Activated T-cell treated with anti-CD3 and anti-CD28 coated beads, Interleukin-2, amount 50 U/mL, for 1 hour (primary cell): Measurements from ENCODE around the gene ATP2B2.

Source experiments
- DNase-seq: peaks from one replicate; pipeline ENCODE4 v3.0.0-alpha.2; 2020

The ATP2B2 gene

DNA sequence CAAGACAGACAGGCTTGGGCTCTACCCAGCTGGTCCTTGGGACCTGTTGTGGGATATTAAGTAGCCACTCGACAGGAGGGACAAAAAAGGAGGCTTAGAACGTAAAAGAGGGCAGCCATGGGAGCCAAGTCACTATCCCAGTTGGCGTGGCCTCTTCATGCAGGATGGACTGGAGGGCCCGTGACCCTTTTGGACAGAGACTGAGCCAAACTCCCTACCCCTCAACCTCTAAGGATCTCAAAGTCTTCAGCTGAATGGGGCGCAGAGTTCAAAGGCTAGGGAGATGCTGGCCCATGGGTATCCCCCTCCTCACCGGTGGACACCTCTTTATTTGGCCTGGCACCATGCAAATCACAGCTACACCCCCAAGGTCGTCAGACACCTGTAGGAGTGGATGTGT lies 126.6 kb downstream of the ATP2B2 start:
- DNase-seq = no peak

GRCh38 chr3:10378246-10378645 lies 127.1 kb downstream of the ATP2B2 start:
- no peak for DNase-seq

- no peak for DNase-seq
Observed at GRCh38 chr3:10377148-10377725, 128.1 kb downstream of the ATP2B2 start.

GRCh38 chr3:10376353-10376752 lies 129.0 kb downstream of the ATP2B2 start:
- DNase-seq = no peak

- DNase-seq = no peak
Observed at GRCh38 chr3:10375296-10376053, 129.9 kb downstream of the ATP2B2 start.

GRCh38 chr3:10374311-10374710 lies 131.1 kb downstream of the ATP2B2 start:
- DNase-seq = no peak

GRCh38 chr3:10373686-10374261 lies 131.6 kb downstream of the ATP2B2 start:
- no peak for DNase-seq

- no peak for DNase-seq
Observed at GRCh38 chr3:10371789-10372188, 133.6 kb downstream of the ATP2B2 start.

- no peak for DNase-seq
Observed at GRCh38 chr3:10371167-10371566, 134.2 kb downstream of the ATP2B2 start.

- DNase-seq = no peak
Observed at GRCh38 chr3:10370429-10370828, 135.0 kb downstream of the ATP2B2 start.

- DNase-seq = no peak
Observed at GRCh38 chr3:10368512-10368911, 136.9 kb downstream of the ATP2B2 start.

- DNase-seq = no peak
Observed at GRCh38 chr3:10367506-10367905, 137.9 kb downstream of the ATP2B2 start.

DNA sequence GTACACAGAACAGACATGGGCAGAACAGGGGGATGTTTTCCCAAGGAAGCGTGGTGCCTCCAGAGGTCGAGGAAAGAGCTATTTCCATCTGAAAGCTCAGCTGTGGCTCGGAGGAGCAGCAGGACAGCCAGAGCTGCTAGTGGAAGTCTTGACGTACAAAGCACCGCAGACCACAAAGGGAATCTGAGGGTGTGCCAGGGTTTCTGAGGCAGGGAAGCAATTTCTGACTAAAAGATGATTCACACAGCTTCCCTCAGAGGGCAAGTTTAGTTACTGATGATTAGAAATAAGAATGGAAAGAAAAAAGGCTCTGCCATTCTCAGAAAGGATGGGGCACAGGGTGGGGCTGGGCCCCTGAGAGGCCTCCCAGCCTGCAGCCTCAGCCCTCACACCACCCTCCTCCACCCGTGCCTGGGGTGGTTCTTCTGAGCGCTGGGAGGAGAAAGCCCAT lies 138.7 kb downstream of the ATP2B2 start:
- DNase-seq = no peak

GRCh38 chr3:10365791-10366190 lies 139.6 kb downstream of the ATP2B2 start:
- no peak for DNase-seq

DNA sequence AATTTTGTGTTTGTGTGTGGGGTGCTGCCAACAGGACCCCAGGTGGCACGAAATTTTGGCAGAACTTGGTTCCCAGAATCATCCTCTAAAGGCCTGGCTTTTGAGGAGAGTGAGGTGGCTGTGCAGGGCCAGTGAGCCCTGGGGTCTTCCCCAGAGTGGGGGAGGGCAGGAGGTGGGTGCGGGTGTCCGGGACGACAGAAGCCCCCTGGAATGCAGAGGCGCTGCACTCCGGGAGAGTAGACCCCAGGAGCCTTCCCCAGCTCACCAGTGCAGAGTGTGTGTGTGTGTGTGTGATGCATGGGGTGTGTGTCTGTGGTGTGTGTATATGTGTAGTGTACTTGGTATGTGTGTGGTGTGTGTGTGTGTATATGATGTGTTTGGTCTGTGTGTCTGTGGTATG lies 140.1 kb downstream of the ATP2B2 start:
- DNase-seq = no peak

DNA sequence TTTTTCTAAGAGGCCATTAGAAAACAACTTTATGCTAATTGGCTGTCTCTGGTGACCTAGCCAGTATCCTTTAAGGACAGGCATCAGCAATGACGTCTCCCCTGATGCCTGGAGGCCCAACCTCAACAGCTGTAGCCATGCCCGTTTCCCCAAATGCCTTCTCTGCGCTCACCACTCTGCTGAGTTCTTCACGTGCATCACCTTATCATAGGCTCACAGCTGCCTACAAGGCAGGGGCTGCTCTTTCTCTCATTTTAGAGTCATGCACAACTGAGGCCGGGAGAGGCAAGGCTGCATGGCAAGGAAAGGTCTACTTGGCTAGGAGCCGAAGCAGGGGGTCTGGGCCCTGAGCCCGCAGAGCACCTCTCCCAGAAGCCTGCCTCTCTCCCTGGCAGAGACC lies 140.6 kb downstream of the ATP2B2 start:
- DNase-seq = no peak

DNA sequence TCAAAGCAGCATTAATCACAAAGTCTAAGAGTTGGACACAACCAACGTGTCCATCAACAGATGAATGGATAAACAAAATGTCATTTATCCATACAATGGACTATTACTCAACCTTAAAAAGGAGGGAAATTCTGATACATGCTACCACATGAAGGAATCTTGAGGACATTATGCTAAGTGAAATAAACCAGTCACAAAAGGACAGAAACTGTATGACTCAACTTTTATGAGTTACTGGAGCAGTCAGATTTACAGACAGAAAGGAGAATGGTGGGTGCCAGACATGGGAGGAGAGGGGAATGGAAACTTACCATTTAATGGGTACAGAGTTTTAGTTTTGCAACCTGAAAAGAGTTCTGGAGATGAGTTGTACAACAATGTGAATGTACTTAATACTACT lies 141.5 kb downstream of the ATP2B2 start:
- DNase-seq = no peak

GRCh38 chr3:10361375-10361774 lies 144.0 kb downstream of the ATP2B2 start:
- no peak for DNase-seq

GRCh38 chr3:10360478-10360877 lies 144.9 kb downstream of the ATP2B2 start:
- DNase-seq = no peak

DNA sequence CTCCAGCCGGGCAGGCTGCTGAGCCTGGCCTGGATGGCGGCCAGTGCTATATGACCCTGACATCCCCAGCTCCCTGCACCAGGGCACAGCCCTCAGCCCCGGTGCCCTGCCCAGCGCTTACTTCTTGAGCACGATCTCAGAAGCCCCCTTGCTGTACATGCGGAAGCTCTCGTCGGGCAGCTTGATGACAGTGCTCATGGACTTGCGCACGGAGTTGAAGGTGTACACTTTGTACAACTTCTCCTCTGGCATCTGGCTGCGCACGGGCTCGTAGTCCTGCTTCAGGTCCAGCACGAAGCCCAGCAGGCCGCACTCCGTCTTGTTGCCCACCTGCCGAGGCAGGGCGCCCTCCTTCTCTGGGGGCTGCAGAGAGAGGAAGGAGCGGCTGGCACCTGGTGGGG lies 145.6 kb downstream of the ATP2B2 start:
- no peak for DNase-seq

DNA sequence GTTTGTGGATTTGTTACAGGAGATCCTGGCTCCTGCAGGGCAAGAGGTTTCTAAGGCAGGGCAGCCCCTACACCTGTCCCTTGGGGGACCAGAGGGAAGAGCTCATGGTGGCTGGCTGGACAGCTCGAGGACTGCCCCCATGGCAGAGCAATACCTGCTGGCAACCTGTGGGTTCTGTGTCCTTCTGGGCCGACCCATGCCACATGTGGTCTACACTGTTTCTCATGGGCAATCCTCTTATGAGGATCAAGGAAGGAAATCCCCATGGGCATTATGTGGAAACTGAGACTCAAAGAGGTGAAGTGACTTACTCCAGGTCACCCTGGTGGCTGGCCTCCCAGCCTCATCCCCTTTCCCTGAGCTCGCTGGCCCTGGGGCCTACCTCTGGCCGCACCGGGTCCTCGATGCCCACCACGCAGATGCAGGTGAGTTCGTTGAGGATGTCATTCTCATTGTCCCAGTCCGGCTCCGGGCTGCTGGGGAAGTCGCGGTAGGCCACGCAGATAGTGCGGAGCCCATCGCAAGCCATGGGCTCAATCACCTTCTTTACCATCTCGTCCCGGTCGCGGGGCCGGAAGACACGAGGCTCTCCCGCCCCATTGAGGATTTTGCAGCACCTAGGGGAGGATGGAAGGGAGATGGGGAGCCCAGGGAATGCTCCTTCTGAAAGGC lies 146.9 kb downstream of the ATP2B2 start:
- DNase-seq = no peak

DNA sequence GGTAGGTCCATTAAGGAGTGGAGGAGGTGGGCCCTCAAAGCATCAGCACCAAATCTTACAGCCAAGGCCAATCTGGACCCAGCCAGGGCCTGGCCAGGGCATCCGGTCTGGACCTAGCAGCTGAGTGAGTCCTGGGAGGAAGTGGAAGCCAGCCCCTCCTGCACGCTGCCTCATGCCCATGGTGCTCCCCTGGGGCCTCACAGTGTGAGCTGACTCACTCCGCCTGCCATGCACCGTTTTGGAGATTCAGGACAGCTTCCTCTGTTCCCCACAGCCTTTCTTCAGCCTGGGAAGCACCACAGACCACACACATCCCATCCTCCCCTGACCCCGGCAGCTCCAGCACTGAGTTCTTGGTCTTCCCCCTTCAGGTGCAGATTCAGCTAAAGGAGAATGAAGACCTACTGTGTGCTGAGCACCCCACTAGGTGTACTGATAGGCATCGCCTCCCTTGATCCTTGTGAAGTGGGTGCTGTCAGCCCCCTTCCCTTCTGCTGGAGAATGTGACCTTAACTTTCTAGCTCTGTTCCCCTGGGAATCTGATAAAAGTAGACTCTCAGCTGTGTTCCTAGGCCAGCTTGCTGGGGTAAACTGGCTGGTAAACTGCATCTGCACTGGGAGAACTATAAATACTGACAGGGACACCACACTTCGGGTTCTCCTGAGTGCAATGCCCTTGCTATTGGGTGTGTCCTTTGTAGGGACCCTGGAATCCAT lies 147.6 kb downstream of the ATP2B2 start:
- no peak for DNase-seq

DNA sequence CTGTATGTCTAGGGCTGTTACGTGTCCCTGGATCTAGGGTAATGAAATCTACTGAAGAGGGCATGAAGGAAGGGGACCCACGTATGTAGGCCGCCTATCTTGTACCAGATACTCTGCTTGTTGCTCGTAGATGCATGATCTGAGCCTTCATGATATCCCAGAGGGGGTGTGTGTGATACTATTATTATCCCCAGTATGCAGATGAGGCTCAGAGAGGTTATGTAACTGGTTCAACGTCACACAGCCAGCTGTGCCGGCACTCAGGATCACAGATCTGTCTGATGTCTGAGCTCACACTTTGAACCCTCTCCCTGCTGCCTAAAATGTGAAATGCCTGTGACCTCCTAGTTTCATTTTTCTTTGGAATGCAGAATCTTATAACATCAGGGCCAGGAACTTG lies 148.3 kb downstream of the ATP2B2 start:
- no peak for DNase-seq
